Ramos (cell line): ENCODE measurements around the gene GRPEL1.

Experiments used
- in situ Hi-C: fragments of 300-500 bp; cut with MboI; formaldehyde crosslinking; loops from one replicate; pipeline ENCODE4 v1.14.3; 2022; ENCODE audit warnings: low sequenced_read_pairs; ENCODE audit not compliant: unreplicated experiment

The GRPEL1 gene

GRCh38 chr4:7027913-7028312, 40.0 kb downstream of the GRPEL1 start:
- in situ Hi-C loops = no loop called here

- in situ Hi-C loops = no loop called here
Measured at GRCh38 chr4:7027284-7027683, 40.6 kb downstream of the GRPEL1 start.

DNA sequence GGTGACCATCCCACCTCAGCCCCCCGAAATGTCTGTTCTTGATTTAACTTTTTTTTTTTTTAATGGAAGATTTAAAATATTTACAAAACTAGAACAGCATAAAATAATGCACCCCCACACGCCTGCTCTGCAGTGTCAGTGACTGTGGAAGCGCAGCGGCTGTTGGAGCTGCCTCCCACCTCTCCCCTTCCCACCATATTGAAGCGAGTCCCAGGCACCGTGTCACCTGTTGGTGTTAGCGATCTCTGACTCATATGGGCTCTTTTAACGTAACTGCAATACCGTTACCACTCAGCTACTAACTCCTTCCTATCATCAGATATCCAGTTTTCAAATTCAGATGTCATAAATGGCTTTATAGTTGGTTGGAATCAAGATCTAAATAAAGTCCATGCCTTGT, 41.8 kb downstream of the GRPEL1 start:
- in situ Hi-C loops = no loop called here

GRCh38 chr4:7025040-7025602, 42.7 kb downstream of the GRPEL1 start:
- in situ Hi-C loops = no loop called here

DNA sequence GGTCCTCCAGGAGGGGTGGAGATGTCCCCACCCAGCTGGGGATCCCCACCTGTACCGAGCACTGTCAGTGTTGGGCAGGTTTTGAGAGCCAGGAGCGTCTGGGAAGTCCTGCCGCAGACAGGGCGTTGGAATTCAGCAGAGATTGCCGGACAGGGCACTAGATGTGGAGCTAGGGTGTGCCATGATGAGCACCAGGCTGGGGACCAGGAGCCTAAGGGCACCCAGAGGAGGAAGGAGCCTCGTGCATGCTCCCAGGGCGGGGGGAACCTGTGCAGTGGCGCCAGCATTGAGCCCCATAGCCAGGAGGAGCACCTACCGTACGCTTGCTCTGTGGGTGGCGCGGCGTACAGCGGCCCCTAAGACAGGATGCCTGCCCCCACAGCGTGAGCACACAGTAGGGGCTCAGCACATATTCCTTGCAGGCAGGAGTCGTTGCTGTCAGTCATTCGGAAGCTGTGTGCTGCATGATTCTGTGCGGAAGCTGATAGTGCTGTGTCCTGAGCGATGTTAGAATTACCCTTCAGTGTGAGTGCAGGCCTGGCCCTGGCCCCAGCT, 43.5 kb downstream of the GRPEL1 start:
- in situ Hi-C loops = no loop called here

DNA sequence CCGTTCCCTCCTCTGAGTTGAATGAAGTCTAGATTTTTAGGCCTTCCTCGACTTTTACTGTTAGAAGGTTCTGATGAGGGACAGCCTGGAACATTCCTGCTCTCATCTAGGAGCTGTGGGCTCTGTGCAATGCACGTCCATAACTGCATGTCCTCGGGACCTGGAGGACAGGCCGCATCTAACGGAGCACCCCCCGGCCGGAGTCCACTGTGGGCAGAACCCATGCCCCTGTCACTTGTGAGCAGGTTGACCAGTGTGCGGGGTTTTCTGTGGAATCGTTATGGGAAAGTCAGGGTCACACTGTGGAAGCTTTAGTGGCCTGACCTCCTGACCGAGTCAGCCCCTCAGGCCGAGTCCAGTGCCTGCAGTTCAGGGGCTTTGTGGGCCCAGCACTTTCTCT, 44.0 kb downstream of the GRPEL1 start:
- in situ Hi-C loops = no loop called here

DNA sequence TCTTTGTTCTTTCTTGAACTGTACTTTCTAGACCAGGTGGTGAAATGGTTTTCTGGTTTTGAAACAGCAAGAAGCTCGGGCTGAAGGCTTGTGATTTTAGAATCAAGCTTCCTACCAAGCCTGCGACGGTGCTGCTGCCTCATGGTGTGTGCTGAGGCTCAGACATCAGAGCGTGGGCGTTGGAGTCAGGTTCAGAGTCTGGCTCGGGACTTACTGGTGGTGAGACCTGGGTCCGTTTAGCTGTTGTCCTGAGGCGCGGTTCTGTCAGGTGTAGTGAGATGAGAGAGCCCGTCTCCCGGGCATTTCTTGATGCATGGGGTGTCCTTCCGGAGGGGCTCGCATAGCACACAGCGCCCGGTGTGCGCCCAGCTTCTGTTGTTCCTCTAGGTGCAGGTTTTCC, 44.4 kb downstream of the GRPEL1 start:
- in situ Hi-C loops = no loop called here

GRCh38 chr4:7021930-7022664, 45.8 kb downstream of the GRPEL1 start:
- in situ Hi-C loops = no loop called here

- in situ Hi-C loops = no loop called here
Measured at GRCh38 chr4:7021355-7021754, 46.5 kb downstream of the GRPEL1 start.

DNA sequence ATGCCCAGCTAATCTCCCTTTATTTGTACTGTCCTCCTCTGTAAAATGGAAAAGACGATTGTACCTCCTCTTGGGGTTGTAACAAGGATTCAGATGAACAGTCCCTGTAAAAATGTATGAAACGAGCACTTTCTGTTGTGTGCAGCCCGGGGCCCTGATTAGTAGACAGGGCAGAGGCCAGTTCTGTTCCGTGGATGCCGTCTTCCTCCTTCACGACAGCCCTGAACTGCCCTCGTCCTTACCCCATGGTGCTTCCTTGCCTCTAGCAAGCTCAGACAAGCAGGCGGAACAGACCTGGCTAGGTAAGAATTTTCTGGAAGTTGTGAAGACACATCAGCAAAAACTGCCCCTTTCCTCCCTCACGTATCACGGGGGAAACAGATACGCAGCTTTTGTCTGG, 47.0 kb downstream of the GRPEL1 start:
- in situ Hi-C loops = no loop called here

- in situ Hi-C loops = no loop called here
Measured at GRCh38 chr4:7020290-7020689, 47.6 kb downstream of the GRPEL1 start.

- in situ Hi-C loops = no loop called here
Measured at GRCh38 chr4:7019367-7019766, 48.5 kb downstream of the GRPEL1 start.

GRCh38 chr4:7018281-7018680, 49.6 kb downstream of the GRPEL1 start:
- in situ Hi-C loops = no loop called here

DNA sequence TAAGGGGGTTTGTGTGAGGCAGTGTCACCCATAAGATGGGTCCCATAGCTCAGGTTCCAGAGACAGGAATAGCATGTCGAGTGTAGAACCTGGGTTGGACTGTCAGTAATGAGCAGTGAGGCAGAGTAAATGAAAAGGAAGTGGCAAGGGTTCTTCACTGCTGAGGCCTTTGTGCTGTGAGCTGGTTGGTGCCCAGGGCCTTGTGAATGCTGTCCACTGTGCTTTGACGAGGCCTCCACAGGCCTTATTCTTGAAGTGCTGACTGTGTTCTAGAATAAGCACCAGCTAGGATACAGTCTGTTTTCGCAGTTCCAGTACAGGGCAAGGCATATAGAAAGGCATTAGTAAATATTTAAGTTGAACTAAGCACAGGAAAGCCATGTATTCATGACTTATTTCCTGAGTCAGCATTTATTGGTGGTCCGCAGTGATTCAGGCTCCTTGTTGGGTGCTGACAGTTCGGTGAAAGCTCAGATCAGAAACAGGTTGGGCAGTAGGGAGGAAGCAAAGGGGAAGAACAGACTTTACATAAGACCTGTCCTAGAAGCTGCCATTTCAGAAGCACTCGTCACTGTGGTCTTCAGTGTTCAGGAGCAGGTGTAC, 50.3 kb downstream of the GRPEL1 start:
- in situ Hi-C loops = no loop called here

DNA sequence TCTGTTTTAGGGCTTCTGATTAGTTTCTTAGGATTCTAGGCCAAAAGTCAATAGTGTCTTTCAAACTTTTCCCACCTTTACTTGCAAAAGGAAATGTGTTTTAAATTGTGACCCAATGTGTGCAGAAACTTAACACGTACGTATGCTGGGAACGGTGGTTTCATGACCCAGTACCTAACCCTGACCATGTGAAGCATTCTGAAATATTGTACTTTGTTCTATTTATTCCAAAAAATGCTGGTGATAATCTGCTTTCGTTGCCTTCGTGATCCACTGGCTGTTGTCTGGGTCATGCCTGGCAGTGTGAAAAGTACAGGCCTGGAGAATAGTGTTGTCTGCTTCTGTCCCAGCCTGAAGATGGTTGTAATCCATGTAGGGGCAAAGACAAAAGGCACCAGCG, 51.4 kb downstream of the GRPEL1 start:
- in situ Hi-C loops = no loop called here

GRCh38 chr4:7016086-7016485, 51.8 kb downstream of the GRPEL1 start:
- in situ Hi-C loops = no loop called here

- in situ Hi-C loops = no loop called here
Measured at GRCh38 chr4:7015383-7016035, 52.4 kb downstream of the GRPEL1 start.

- in situ Hi-C loops = no loop called here
Measured at GRCh38 chr4:7014815-7015214, 53.0 kb downstream of the GRPEL1 start.

DNA sequence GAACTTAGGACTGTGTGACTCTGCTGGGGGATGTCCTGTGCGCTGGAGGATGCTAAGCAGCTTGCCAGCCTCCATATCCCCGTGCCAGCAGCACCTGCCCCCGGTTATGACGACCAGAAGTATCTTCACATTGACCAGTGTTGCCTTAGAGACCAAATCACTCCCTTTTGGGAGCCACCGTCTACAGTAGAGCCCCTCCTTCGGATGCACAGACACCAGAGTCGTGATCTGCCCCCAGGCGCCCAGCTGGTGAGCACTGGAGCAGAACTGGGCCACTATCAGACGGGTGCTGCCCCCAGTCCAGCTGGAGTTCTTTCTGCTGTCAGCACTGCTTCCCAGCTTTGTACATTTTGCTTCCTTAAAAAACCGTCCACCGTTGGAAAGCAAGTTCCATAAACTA, 54.7 kb downstream of the GRPEL1 start:
- in situ Hi-C loops = no loop called here

DNA sequence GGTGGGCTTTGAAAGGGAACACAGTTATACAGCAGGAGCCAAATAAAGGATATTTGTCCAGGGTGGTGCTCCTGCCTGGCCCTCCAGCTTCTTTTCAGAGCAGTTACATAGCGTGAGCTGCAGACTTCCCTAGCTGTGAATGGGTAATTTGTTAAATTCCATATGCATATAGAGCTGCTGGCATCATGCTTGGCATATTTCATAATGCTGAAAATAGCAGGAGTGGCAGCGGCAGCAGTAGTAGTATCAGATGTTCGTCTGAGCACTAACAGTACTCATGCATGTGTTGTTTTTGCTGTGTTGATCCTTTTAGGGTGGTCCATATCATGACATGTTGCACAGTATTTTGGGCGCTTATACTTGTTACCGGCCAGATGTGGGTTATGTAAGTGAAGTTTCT, 58.3 kb downstream of the GRPEL1 start:
- in situ Hi-C loops = no loop called here
